PC-9 (cell line): ENCODE data around the gene DESI2. TPM values are rescaled to one million over a fixed set of nuclear protein-coding genes. Genes with fewer than 3 reads are reported as not detected.

ENCODE experiments used
- BruUV-seq: library from RNA; stranded (reverse); fragments of 400-500 nt; replicated peaks from 2 replicates; lab custom pipeline; 2021; lab: Mats Ljungman, UMichigan
- CTCF ChIA-PET: fragments of 300-600 bp; sonication (Branson Sonifier 250); formaldehyde crosslinking; loops from one replicate; lab custom pipeline; 2022; ENCODE audit warnings: antibody characterized with exemption; lab: Charles Lee
- POLR2A ChIA-PET: fragments of 300-600 bp; sonication (Branson Sonifier 250); formaldehyde crosslinking; loops from one replicate; lab custom pipeline; 2022; ENCODE audit warnings: antibody characterized with exemption; ENCODE audit not compliant: unreplicated experiment; lab: Charles Lee
- DNase-seq, 2 experiments: peaks; one replicate each; pipeline versions ENCODE4 v3.0.0 to v3.0.0-alpha.2; 2015 to 2022; ENCODE audit warnings: mixed read lengths in 1 of 2
- H2AFZ ChIP-seq: fragments of 200-600 bp; sonication (generic); 2 replicates; pipeline ENCODE4 v1.8.1; 2017; ENCODE audit warnings: antibody characterized with exemption
- H3F3A ChIP-seq: fragments of 200-600 bp; sonication (generic); 2 replicates; pipeline ENCODE4 v1.8.1; 2017; ENCODE audit warnings: antibody characterized with exemption, mild to moderate bottlenecking, low read depth; ENCODE audit not compliant: insufficient read depth
- H3K27ac ChIP-seq: fragments of 200-600 bp; sonication (generic); 2 replicates; pipeline ENCODE4 v1.6.1; 2016; ENCODE audit warnings: mixed run types
- H3K27me3 ChIP-seq: fragments of 200-600 bp; sonication (generic); 2 replicates; pipeline ENCODE4 v1.6.1; 2016; ENCODE audit warnings: low read depth, mixed run types; ENCODE audit not compliant: insufficient read depth
- H3K36me3 ChIP-seq: fragments of 200-600 bp; sonication (generic); 2 replicates; pipeline ENCODE4 v1.6.1; 2016; ENCODE audit warnings: low read depth, mixed run types
- H3K4me1 ChIP-seq: fragments of 200-600 bp; sonication (generic); replicated peaks from 2 replicates; pipeline ENCODE4 v1.6.1; 2016; ENCODE audit warnings: mixed run types; ENCODE audit not compliant: insufficient read depth
- H3K4me2 ChIP-seq: fragments of 200-600 bp; sonication (generic); 2 replicates; pipeline ENCODE4 v1.6.1; 2017; ENCODE audit warnings: mixed run types
- H3K4me3 ChIP-seq: fragments of 200-600 bp; sonication (generic); 2 replicates; pipeline ENCODE4 v1.6.1; 2016; ENCODE audit warnings: mixed run types
- H3K79me2 ChIP-seq: fragments of 200-600 bp; sonication (generic); 2 replicates; pipeline ENCODE4 v1.6.1; 2017; ENCODE audit warnings: low read depth, mixed run types
- H3K9me2 ChIP-seq: fragments of 200-600 bp; sonication (generic); 2 replicates; pipeline ENCODE4 v1.8.1; 2017; ENCODE audit warnings: mild to moderate bottlenecking; ENCODE audit not compliant: insufficient read depth
- H3K9me3 ChIP-seq: fragments of 200-600 bp; sonication (generic); 2 replicates; pipeline ENCODE4 v1.8.1; 2016; ENCODE audit warnings: low read depth; ENCODE audit not compliant: insufficient read depth
- H4K20me1 ChIP-seq: fragments of 200-600 bp; sonication (generic); 2 replicates; pipeline ENCODE4 v1.8.1; 2017; ENCODE audit not compliant: insufficient read depth
- CTCF ChIP-seq: fragments of 200-600 bp; sonication (generic); conservative IDR thresholded peaks from 2 replicates; pipeline ENCODE4 v1.6.1; 2017; ENCODE audit warnings: mixed run types, antibody characterized with exemption, mild to moderate bottlenecking, moderate library complexity
- EZH2 ChIP-seq: fragments of 200-600 bp; sonication (generic); IDR thresholded peaks from 2 replicates; pipeline ENCODE4 v1.8.0; 2017; ENCODE audit warnings: antibody characterized with exemption, low read depth
- intact Hi-C: fragments of 100-400 bp; cut with micrococcal nuclease; formaldehyde crosslinking; loops from one replicate; pipeline ENCODE4 v1.10.0; 2022; ENCODE audit not compliant: unreplicated experiment
- total RNA-seq: library from RNA; stranded (reverse); gene quantifications from 2 replicates; pipeline ENCODE4 v1.2.3, GENCODE V29; 2021

Gene DESI2
- total RNA-seq, 1 experiment from 2014 or later: 45.8 TPM

GRCh38 chr1:244654108-244655038 is 1.4 kb downstream of the DESI2 start:
- ChIA-PET POLR2A (no interaction called here), CTCF (no interaction called here)
- no peak for DNase-seq
- no peak for TF ChIP-seq CTCF
- no peak for TF ChIP-seq EZH2
- Histone ChIP-seq H3K9me2 (no peaks in the 10 kb centered on the region), H3K27ac (no peak overlapping the region), H3F3A (no peaks in the 10 kb centered on the region), H3K79me2 (peaks cover 58% of the 10 kb centered on the region), H2AFZ (peak overlapping the region; percentile 75; the same call in 1 of the 2 replicates), H4K20me1 (peaks cover 18% of the 10 kb centered on the region), H3K36me3 (peaks cover 12% of the 10 kb centered on the region; the same call in 1 of the 2 replicates), H3K4me2 (peak overlapping the region; percentile 83), H3K9me3 (no peaks in the 10 kb centered on the region), H3K4me1 (peaks cover 28% of the 10 kb centered on the region), H3K4me3 (peak overlapping the region; percentile 76), H3K27me3 (no peaks in the 10 kb centered on the region)
- intact Hi-C loops: loop anchor here (10.0 kb wide), 2 partner anchors 180 to 1400 kb away; partner anchors contain the start of genes CEP170, COX20 and SDCCAG8
- BruUV-seq: no TSS peak

GRCh38 chr1:244655186-244655585 is 2.3 kb downstream of the DESI2 start:
- Histone ChIP-seq H3K4me1 (peaks cover 28% of the 10 kb centered on the region), H3K27me3 (no peaks in the 10 kb centered on the region), H3K36me3 (peaks cover 20% of the 10 kb centered on the region; the same call in 1 of the 2 replicates), H4K20me1 (peaks cover 18% of the 10 kb centered on the region), H3K4me3 (peak overlapping the region; percentile 76; the same call in 1 of the 2 replicates), H3K9me2 (no peaks in the 10 kb centered on the region), H3K4me2 (peak overlapping the region; percentile 83), H3K9me3 (no peaks in the 10 kb centered on the region), H3K27ac (no peak overlapping the region), H2AFZ (no peak overlapping the region), H3K79me2 (peaks cover 66% of the 10 kb centered on the region), H3F3A (no peaks in the 10 kb centered on the region)
- ChIA-PET CTCF (no interaction called here), POLR2A (no interaction called here)
- intact Hi-C loops: loop anchor here (10.0 kb wide), 2 partner anchors 180 to 1400 kb away; partner anchors contain the start of genes CEP170, COX20 and SDCCAG8
- TF ChIP-seq EZH2 (no peak), CTCF (no peak)
- no TSS peak for BruUV-seq
- no peak for DNase-seq

- H3K9me2 ChIP-seq: no peaks in the 10 kb centered on the region
- CTCF ChIA-PET: no interaction called here
- POLR2A ChIA-PET: no interaction called here
- H3F3A ChIP-seq: no peaks in the 10 kb centered on the region
- peaks cover 26% of the 10 kb centered on the region for H3K36me3 ChIP-seq
- H3K27me3 ChIP-seq: no peaks in the 10 kb centered on the region
- no peak overlapping the region for H2AFZ ChIP-seq
- intact Hi-C loops: loop anchor here (10.0 kb wide), 2 partner anchors 177 to 1403 kb away; partner anchors contain the start of genes CEP170, COX20 and SDCCAG8
- DNase-seq: no peak
- H3K27ac ChIP-seq: no peak overlapping the region
- no peak for TF ChIP-seq EZH2
- no peak for TF ChIP-seq CTCF
- peaks cover 79% of the 10 kb centered on the region for H3K79me2 ChIP-seq
- no TSS peak for BruUV-seq
- H4K20me1 ChIP-seq: peaks cover 18% of the 10 kb centered on the region
- H3K4me1 ChIP-seq: peaks cover 21% of the 10 kb centered on the region
- no peak overlapping the region for H3K4me2 ChIP-seq
- H3K4me3 ChIP-seq: no peak overlapping the region
- H3K9me3 ChIP-seq: no peaks in the 10 kb centered on the region
These were observed 4.5 kb downstream of the DESI2 start for GRCh38 chr1:244657421-244657820.
